Measurements from ENCODE around the gene TMEM132D. TPM values are rescaled to one million over a fixed set of nuclear protein-coding genes. Genes with fewer than 3 reads are reported as not detected.

The TMEM132D gene
- total RNA-seq, 4 donors from 2014 or later: not detected

DNA sequence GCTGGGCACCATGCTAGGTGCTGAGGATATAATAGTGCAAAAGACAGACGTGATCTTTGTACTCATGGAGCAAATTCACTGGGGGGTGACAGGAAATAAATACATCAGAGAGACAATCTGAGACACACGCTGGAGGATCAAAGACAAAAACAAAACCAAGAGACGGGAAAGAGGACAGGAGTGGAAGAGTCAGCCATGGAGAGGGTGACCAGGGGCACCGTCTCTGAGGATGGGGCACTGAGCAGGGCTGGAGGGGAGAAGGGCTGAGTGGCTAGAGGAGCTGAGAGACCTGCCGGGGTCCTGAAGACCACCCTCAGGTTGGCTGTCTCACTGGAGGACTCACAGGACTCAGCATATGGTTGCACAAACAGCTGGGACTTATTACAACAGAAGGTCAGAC lies 81.9 kb downstream of the TMEM132D start:
- TF ChIP-seq, protein P1, sequence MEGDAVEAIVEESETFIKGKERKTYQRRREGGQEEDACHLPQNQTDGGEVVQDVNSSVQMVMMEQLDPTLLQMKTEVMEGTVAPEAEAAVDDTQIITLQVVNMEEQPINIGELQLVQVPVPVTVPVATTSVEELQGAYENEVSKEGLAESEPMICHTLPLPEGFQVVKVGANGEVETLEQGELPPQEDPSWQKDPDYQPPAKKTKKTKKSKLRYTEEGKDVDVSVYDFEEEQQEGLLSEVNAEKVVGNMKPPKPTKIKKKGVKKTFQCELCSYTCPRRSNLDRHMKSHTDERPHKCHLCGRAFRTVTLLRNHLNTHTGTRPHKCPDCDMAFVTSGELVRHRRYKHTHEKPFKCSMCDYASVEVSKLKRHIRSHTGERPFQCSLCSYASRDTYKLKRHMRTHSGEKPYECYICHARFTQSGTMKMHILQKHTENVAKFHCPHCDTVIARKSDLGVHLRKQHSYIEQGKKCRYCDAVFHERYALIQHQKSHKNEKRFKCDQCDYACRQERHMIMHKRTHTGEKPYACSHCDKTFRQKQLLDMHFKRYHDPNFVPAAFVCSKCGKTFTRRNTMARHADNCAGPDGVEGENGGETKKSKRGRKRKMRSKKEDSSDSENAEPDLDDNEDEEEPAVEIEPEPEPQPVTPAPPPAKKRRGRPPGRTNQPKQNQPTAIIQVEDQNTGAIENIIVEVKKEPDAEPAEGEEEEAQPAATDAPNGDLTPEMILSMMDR (IDR thresholded peaks at IDR 0.05; ENCODE audit: low read depth): no peak

DNA sequence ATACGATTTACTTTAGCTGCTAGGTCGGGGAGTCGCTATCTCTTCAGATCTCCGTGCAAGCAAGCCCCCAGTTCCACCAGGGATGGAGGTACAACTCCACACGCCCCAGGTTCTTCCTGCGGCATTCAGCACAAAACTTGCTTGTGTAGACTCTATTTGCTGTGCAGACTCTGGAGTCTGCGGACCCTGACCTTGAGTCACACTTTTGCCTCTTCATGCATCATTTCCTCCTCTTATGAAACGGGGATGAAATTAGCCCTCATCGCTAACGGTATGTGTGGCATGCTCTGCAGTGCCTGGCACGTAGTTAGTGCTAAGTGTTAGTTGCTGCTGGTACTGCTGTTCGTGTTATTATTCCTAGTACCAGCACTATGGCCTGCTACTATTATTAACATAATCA lies 84.4 kb downstream of the TMEM132D start:
- TF ChIP-seq, protein P1 (IDR thresholded peaks at IDR 0.05; ENCODE audit: low read depth): no peak

DNA sequence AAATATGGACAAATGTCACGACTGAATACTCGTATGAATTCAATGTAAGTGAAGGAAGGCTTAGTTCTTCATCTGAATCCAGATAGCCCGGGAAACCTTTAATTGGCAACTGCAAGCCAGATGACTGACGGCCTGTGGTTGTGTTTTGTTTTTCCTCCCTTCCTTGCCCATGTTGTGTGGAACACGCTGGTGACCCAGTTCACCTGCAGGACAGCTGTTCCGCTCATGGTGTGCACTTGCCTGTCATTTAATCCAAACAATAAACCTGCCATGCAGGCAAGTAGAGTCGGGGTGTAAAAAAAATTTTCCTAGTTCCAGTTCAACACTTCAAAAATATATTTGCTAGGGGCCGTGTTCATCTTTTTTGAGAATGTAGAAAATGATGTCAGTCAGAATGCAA lies 88.0 kb downstream of the TMEM132D start:
- TF ChIP-seq, protein P1 (IDR thresholded peaks at IDR 0.05; ENCODE audit: low read depth): no peak

DNA sequence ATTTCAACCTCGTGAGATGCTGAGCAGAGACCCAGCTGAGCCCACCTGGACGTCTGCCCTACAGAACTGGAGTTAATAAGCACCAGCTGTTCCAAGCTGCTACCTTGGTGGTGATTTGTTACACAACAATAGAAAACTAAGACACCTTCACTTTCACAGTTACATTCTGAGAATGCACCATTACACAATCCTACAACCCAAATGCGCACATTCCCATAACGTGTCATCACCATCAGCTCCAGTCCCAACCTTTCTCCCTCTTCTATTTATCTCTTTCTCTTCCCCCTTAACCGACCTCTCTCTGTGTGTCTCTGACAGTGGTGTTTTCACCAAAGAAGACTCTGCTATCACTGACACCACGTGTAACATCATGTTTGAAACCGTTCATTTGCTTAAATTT lies 91.9 kb downstream of the TMEM132D start:
- TF ChIP-seq, protein P1 (IDR thresholded peaks at IDR 0.05; ENCODE audit: low read depth): no peak

DNA sequence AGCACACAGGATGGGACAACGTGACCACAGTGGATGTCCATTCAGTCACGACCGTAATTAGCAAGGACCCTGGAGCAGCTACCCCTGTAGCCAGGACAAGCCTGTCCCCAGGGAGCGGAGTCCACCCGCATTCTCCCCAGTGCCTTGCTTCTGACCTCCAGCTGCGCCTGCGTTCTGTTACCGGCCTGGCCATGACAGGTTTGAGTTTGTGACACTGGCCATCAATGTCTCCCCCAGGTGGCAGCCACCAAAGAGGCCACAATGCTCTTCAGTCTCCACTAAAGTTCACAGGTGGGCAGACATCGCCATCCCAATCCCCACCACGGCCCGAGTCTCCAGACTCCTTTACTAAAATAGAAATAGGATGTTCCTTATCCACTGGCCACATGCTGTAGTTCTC lies 96.7 kb downstream of the TMEM132D start:
- TF ChIP-seq, protein P1 (IDR thresholded peaks at IDR 0.05; ENCODE audit: low read depth): no peak

GRCh38 chr12:129791396-129791795 lies 112.4 kb downstream of the TMEM132D start:
- TF ChIP-seq, protein P1 (IDR thresholded peaks at IDR 0.05; ENCODE audit: low read depth): no peak

DNA sequence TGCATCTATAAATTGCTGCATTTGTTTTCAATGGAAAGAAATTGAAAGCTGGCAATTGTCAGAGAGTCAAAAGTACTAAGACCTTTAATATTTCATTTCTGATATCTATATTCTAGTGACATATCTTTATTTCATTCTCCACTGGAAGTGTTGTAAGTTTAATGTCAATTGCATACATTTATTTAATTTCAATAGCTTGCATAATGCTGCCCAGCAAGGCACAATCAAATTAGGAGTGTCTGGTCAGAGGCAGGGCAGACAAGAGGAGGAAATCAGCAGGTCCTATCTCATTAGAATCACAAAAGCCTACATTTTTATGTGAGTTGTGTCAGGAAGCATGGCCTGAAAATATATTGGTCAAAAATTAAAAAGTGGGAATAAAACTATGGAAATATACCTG lies 112.9 kb downstream of the TMEM132D start:
- TF ChIP-seq, protein P1 (IDR thresholded peaks at IDR 0.05; ENCODE audit: low read depth): no peak
